ENCODE data around the gene GPR161.

Gene GPR161

GRCh38 chr1:168138134-168138533 is 1.4 kb upstream of the GPR161 start:
- no peaks in the 10 kb centered on the region; the same call in 1 of the 2 replicates for H3K27me3 ChIP-seq (ENCODE audit: insufficient read depth, low read length)
- H3K9me2 ChIP-seq (ENCODE audit: low read depth, low read length) = no peaks in the 10 kb centered on the region
- no peak overlapping the region for H2AFZ ChIP-seq (ENCODE audit: low read length)
- H3K4me2 ChIP-seq (ENCODE audit: low read length) = no peak overlapping the region
- no peaks in the 10 kb centered on the region for H3F3A ChIP-seq (ENCODE audit: insufficient read depth, low read length)
- no peak overlapping the region for H3K9ac ChIP-seq (ENCODE audit: low read length)
- H3K27ac ChIP-seq (ENCODE audit: low read depth, low read length, poor library complexity, severe bottlenecking) = no peak overlapping the region
- no peaks in the 10 kb centered on the region for H3K79me2 ChIP-seq (ENCODE audit: insufficient read depth, low read length)
- TF ChIP-seq CTCF (IDR thresholded peaks at IDR 0.05; ENCODE audit: low read length) = no peak
- TF ChIP-seq EZH2 (IDR thresholded peaks at IDR 0.05; ENCODE audit: borderline replicate concordance, low read length) = no peak
- H3K36me3 ChIP-seq (ENCODE audit: insufficient read depth, low read length) = no peaks in the 10 kb centered on the region
- peaks cover 21% of the 10 kb centered on the region for H3K4me1 ChIP-seq (ENCODE audit: insufficient read depth, low read length, severe bottlenecking)
- H4K20me1 ChIP-seq (ENCODE audit: insufficient read depth, low read length) = no peaks in the 10 kb centered on the region
- H3K9me3 ChIP-seq (ENCODE audit: low read length) = no peaks in the 10 kb centered on the region
- no peak overlapping the region for H3K4me3 ChIP-seq (ENCODE audit: low read depth, low read length, poor library complexity, severe bottlenecking)

GRCh38 chr1:168137515-168137821 is 738 bp upstream of the GPR161 start:
- H2AFZ ChIP-seq (ENCODE audit: low read length) = no peak overlapping the region

GRCh38 chr1:168135921-168136708 is 615 bp downstream of the GPR161 start:
- H3K4me2 ChIP-seq (ENCODE audit: low read length) = peak overlapping the region; percentile 80
- peaks cover 21% of the 10 kb centered on the region for H3K4me1 ChIP-seq (ENCODE audit: insufficient read depth, low read length, severe bottlenecking)
- H3K36me3 ChIP-seq (ENCODE audit: insufficient read depth, low read length) = no peaks in the 10 kb centered on the region
- no peak overlapping the region for H2AFZ ChIP-seq (ENCODE audit: low read length)
- H3K9me2 ChIP-seq (ENCODE audit: low read depth, low read length) = no peaks in the 10 kb centered on the region
- H4K20me1 ChIP-seq (ENCODE audit: insufficient read depth, low read length) = no peaks in the 10 kb centered on the region
- no peak overlapping the region for H3K27ac ChIP-seq (ENCODE audit: low read depth, low read length, poor library complexity, severe bottlenecking)
- H3K27me3 ChIP-seq (ENCODE audit: insufficient read depth, low read length) = no peaks in the 10 kb centered on the region; the same call in 1 of the 2 replicates
- TF ChIP-seq CTCF (IDR thresholded peaks at IDR 0.05; ENCODE audit: low read length) (no peak), EZH2 (IDR thresholded peaks at IDR 0.05; ENCODE audit: borderline replicate concordance, low read length) (no peak)
- peak overlapping the region; percentile 35; the same call in 1 of the 2 replicates for H3K9ac ChIP-seq (ENCODE audit: low read length)
- H3K9me3 ChIP-seq (ENCODE audit: low read length) = no peaks in the 10 kb centered on the region
- no peaks in the 10 kb centered on the region for H3K79me2 ChIP-seq (ENCODE audit: insufficient read depth, low read length)
- no peaks in the 10 kb centered on the region for H3F3A ChIP-seq (ENCODE audit: insufficient read depth, low read length)
- peak overlapping the region; percentile 61 for H3K4me3 ChIP-seq (ENCODE audit: low read depth, low read length, poor library complexity, severe bottlenecking)

More at GRCh38 chr1:168137515-168137821, 738 bp upstream of the GPR161 start:
- H3K9me2 ChIP-seq (ENCODE audit: low read depth, low read length) = no peaks in the 10 kb centered on the region
- H3K4me2 ChIP-seq (ENCODE audit: low read length) = peak overlapping the region; percentile 47; the same call in 1 of the 2 replicates
- no peaks in the 10 kb centered on the region; the same call in 1 of the 2 replicates for H3K27me3 ChIP-seq (ENCODE audit: insufficient read depth, low read length)
- H3K36me3 ChIP-seq (ENCODE audit: insufficient read depth, low read length) = no peaks in the 10 kb centered on the region
- peak overlapping the region; percentile 32 for H3K4me3 ChIP-seq (ENCODE audit: low read depth, low read length, poor library complexity, severe bottlenecking)
- peaks cover 21% of the 10 kb centered on the region for H3K4me1 ChIP-seq (ENCODE audit: insufficient read depth, low read length, severe bottlenecking)
- H3F3A ChIP-seq (ENCODE audit: insufficient read depth, low read length) = no peaks in the 10 kb centered on the region
- no peak overlapping the region for H3K9ac ChIP-seq (ENCODE audit: low read length)
- H3K9me3 ChIP-seq (ENCODE audit: low read length) = no peaks in the 10 kb centered on the region
- no peak overlapping the region for H3K27ac ChIP-seq (ENCODE audit: low read depth, low read length, poor library complexity, severe bottlenecking)
- no peaks in the 10 kb centered on the region for H4K20me1 ChIP-seq (ENCODE audit: insufficient read depth, low read length)
- no peaks in the 10 kb centered on the region for H3K79me2 ChIP-seq (ENCODE audit: insufficient read depth, low read length)
- TF ChIP-seq CTCF (IDR thresholded peaks at IDR 0.05; ENCODE audit: low read length) = no peak
- TF ChIP-seq EZH2 (IDR thresholded peaks at IDR 0.05; ENCODE audit: borderline replicate concordance, low read length) = no peak
